ENCODE data around the gene THRB.

DNA sequence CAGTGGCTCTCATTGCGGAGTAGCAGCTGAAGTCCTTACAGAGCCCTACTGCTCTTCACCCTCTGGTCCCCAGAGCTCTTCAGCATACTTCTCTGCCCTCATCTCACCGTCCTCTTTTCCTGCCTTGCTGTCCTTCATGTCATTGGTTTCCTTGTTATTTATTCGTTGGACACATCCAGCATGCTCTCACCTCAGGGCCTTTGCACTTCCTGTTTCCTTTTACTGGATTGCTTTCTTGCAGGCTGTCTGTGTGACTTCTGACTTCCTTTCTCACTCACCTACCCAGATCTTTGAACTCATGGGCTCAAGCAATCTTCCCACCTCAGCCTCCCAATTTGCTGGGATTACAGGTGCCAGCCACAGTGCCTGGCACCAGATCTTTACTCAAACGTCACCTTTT, 422.5 kb downstream of the THRB start:
- TF ChIP-seq, protein P1, sequence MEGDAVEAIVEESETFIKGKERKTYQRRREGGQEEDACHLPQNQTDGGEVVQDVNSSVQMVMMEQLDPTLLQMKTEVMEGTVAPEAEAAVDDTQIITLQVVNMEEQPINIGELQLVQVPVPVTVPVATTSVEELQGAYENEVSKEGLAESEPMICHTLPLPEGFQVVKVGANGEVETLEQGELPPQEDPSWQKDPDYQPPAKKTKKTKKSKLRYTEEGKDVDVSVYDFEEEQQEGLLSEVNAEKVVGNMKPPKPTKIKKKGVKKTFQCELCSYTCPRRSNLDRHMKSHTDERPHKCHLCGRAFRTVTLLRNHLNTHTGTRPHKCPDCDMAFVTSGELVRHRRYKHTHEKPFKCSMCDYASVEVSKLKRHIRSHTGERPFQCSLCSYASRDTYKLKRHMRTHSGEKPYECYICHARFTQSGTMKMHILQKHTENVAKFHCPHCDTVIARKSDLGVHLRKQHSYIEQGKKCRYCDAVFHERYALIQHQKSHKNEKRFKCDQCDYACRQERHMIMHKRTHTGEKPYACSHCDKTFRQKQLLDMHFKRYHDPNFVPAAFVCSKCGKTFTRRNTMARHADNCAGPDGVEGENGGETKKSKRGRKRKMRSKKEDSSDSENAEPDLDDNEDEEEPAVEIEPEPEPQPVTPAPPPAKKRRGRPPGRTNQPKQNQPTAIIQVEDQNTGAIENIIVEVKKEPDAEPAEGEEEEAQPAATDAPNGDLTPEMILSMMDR (IDR thresholded peaks at IDR 0.05), result no peak
- no peak for TF ChIP-seq POLR2AphosphoS5 (IDR thresholded peaks at IDR 0.05)
- no peak for TF ChIP-seq EP300 (IDR thresholded peaks at IDR 0.05)

All from upper lobe of left lung (tissue), 4 donors.